Gastroesophageal sphincter (tissue), 4 donors: ENCODE data around the gene ANKH. TPM values are rescaled to one million over a fixed set of nuclear protein-coding genes. Genes with fewer than 3 reads are reported as not detected.

Experiments
- ATAC-seq: fragments of 150-250 bp; one replicate; pipeline ENCODE4 v1.9.1; 2016; ENCODE audit warnings: mild to moderate bottlenecking, moderate library complexity
- H3K27ac ChIP-seq, 4 donors: fragments of 200-600 bp; sonication (generic) in 3 of 4; 1 replicate in 3 of 4; 2 replicates in 1 of 4; pipeline ENCODE4 v1.5.1; 2016 to 2019
- H3K27me3 ChIP-seq: fragments of 200-600 bp; sonication (generic); one replicate; pipeline ENCODE4 v1.5.1; 2019
- H3K36me3 ChIP-seq, 2 donors: fragments of 200-600 bp; sonication (generic); one replicate each; pipeline ENCODE4 v1.5.1; 2019; ENCODE audit warnings: control low read depth in 1 of 2
- H3K4me1 ChIP-seq, 3 donors: fragments of 200-600 bp; sonication (generic); 1 replicate in 2 of 3; 2 replicates in 1 of 3; pipeline ENCODE4 v1.5.1; 2016 to 2019; ENCODE audit warnings: control low read depth in 2 of 3
- H3K4me3 ChIP-seq, 2 donors: fragments of 200-600 bp; sonication (generic); one replicate each; pipeline ENCODE4 v1.5.1; 2019; ENCODE audit warnings: mild to moderate bottlenecking in 1 of 2, moderate library complexity in 1 of 2
- H3K9me3 ChIP-seq, 3 donors: fragments of 200-600 bp; sonication (generic); one replicate each; pipeline ENCODE4 v1.5.1; 2017 to 2019; ENCODE audit warnings: control low read depth in 2 of 3
- CTCF ChIP-seq, 4 experiments: fragments of 200-600 bp in 2 of 4; fragments of 450-650 bp in 2 of 4; sonication (generic) in 1 of 4; IDR thresholded peaks; one replicate each; pipeline ENCODE4 v1.5.1; 2017 to 2019; ENCODE audit warnings: antibody characterized with exemption in 4 of 4, mild to moderate bottlenecking in 2 of 4, moderate library complexity in 2 of 4
- EP300 ChIP-seq: sonication (generic); formaldehyde crosslinking; IDR thresholded peaks from one replicate; pipeline ENCODE4 v1.6.1; 2017; ENCODE audit warnings: antibody characterized with exemption, mild to moderate bottlenecking
- POLR2A ChIP-seq, 2 donors: fragments of 450-650 bp; IDR thresholded peaks; one replicate each; pipeline ENCODE4 v1.6.1; 2017; ENCODE audit warnings: antibody characterized with exemption in 2 of 2, mild to moderate bottlenecking in 2 of 2, moderate library complexity in 1 of 2
- POLR2AphosphoS5 ChIP-seq: sonication (generic); formaldehyde crosslinking; IDR thresholded peaks from one replicate; pipeline ENCODE4 v1.6.1; 2017; ENCODE audit warnings: antibody characterized with exemption
- WGBS, 2 donors: methylation state at CpG; one replicate each; pipeline ENCODE4 v1.1.5; 2018; ENCODE audit warnings: low coverage in 1 of 2; 5-methylcytosine and 5-hydroxymethylcytosine counted together
- total RNA-seq, 4 donors: library from RNA; depleted of rRNA; stranded (reverse); fragments of >200 nt; gene quantifications; one replicate each; pipeline ENCODE4 v1.1.0, GENCODE V29; 2016

Gene ANKH
- total RNA-seq, 4 donors from 2014 or later: 30.0 to 45.2 (median 36.0) TPM

- Histone ChIP-seq H3K27ac (peak overlapping the region in 3 of 4 donors; percentile 21 to 45 (median 44)), H3K36me3 (no peaks in the 10 kb centered on the region), H3K4me3 (no peak overlapping the region), H3K4me1 (peaks cover 0 to 11% (median 0%) of the 10 kb centered on the region in 3 donors), H3K27me3 (no peaks in the 10 kb centered on the region), H3K9me3 (no peaks in the 10 kb centered on the region)
- whole genome bisulfite sequencing, 2 donors: 47 to 48% methylated on average over 4 to 9 of the region's 9 CpGs
- ATAC-seq: peak; percentile 69
- TF ChIP-seq POLR2AphosphoS5 (peak; percentile 24), POLR2A (IDR thresholded peaks at IDR 0.05) (no peak)
Observed at GRCh38 chr5:14900693-14901461, 29.3 kb upstream of the ANKH start.

- no peak for TF ChIP-seq POLR2A (IDR thresholded peaks at IDR 0.05)
- TF ChIP-seq EP300: no peak
- TF ChIP-seq POLR2AphosphoS5: no peak
- TF ChIP-seq CTCF (IDR thresholded peaks at IDR 0.05): no peak
- WGBS, 2 donors: 94 to 96% methylated on average over 3 to 6 of the region's 7 CpGs
- Histone ChIP-seq H3K36me3 (no peaks in the 10 kb centered on the region), H3K27me3 (no peaks in the 10 kb centered on the region), H3K4me3 (no peak overlapping the region), H3K27ac (no peak overlapping the region), H3K4me1 (peaks cover 0 to 7% (median 0%) of the 10 kb centered on the region in 3 donors), H3K9me3 (no peaks in the 10 kb centered on the region)
- no peak for ATAC-seq
Observed at GRCh38 chr5:14896131-14896530, 24.6 kb upstream of the ANKH start.

GRCh38 chr5:14895301-14895700 lies 23.7 kb upstream of the ANKH start:
- H3K4me1 ChIP-seq: no peaks in the 10 kb centered on the region
- H3K36me3 ChIP-seq: no peaks in the 10 kb centered on the region
- no peak for ATAC-seq
- H3K27me3 ChIP-seq: no peaks in the 10 kb centered on the region
- no peaks in the 10 kb centered on the region for H3K9me3 ChIP-seq
- no peak overlapping the region for H3K4me3 ChIP-seq
- WGBS, 2 donors: 87 to 91% methylated on average over 3 to 6 of the region's 6 CpGs
- H3K27ac ChIP-seq: no peak overlapping the region
- TF ChIP-seq CTCF (IDR thresholded peaks at IDR 0.05) (no peak), EP300 (no peak), POLR2A (IDR thresholded peaks at IDR 0.05) (no peak), POLR2AphosphoS5 (no peak)

GRCh38 chr5:14894748-14895147 lies 23.2 kb upstream of the ANKH start:
- no peak overlapping the region for H3K4me3 ChIP-seq
- H3K9me3 ChIP-seq: no peaks in the 10 kb centered on the region
- TF ChIP-seq CTCF (IDR thresholded peaks at IDR 0.05): no peak
- no peak for TF ChIP-seq EP300
- TF ChIP-seq POLR2A (IDR thresholded peaks at IDR 0.05): no peak
- TF ChIP-seq POLR2AphosphoS5: no peak
- no peaks in the 10 kb centered on the region for H3K27me3 ChIP-seq
- H3K4me1 ChIP-seq: no peaks in the 10 kb centered on the region
- ATAC-seq: no peak
- WGBS, 2 donors: 87 to 88% methylated on average over 2 to 3 of the region's 3 CpGs
- no peaks in the 10 kb centered on the region for H3K36me3 ChIP-seq
- no peak overlapping the region for H3K27ac ChIP-seq

GRCh38 chr5:14893381-14893780 lies 21.8 kb upstream of the ANKH start:
- TF ChIP-seq POLR2AphosphoS5 (no peak), CTCF (IDR thresholded peaks at IDR 0.05) (no peak), POLR2A (IDR thresholded peaks at IDR 0.05) (no peak), EP300 (no peak)
- ATAC-seq: no peak
- no peaks in the 10 kb centered on the region for H3K27me3 ChIP-seq
- H3K9me3 ChIP-seq: no peaks in the 10 kb centered on the region
- H3K4me3 ChIP-seq: no peak overlapping the region
- no peaks in the 10 kb centered on the region for H3K36me3 ChIP-seq
- H3K4me1 ChIP-seq: no peaks in the 10 kb centered on the region
- H3K27ac ChIP-seq: no peak overlapping the region
